Stomach (tissue), 9 donors: ENCODE measurements around the gene TFF2. TPM values are rescaled to one million over a fixed set of nuclear protein-coding genes. Genes with fewer than 3 reads are reported as not detected.

ENCODE experiments used
- DNase-seq, 2 donors: peaks; one replicate each; pipeline versions ENCODE4 v3.0.0 to v3.0.0-alpha.2; 2013 to 2019
- H3K27ac ChIP-seq, 5 donors: fragments of 200-600 bp in 4 of 5; sonication (generic) in 4 of 5; one replicate each; pipeline ENCODE4 v1.5.1; 2013 to 2019; ENCODE audit warnings: mild to moderate bottlenecking in 1 of 5, moderate library complexity in 1 of 5
- H3K27me3 ChIP-seq, 3 donors: fragments of 200-600 bp; sonication (generic); one replicate each; pipeline ENCODE4 v1.5.1; 2017 to 2019; ENCODE audit warnings: mixed run types in 1 of 3
- H3K36me3 ChIP-seq, 4 donors: fragments of 200-600 bp; sonication (generic); 1 replicate in 3 of 4; 2 replicates in 1 of 4; pipeline ENCODE4 v1.5.1; 2016 to 2019
- H3K4me1 ChIP-seq, 4 donors: fragments of 200-600 bp; sonication (generic); one replicate each; pipeline ENCODE4 v1.5.1; 2016 to 2019
- H3K4me3 ChIP-seq, 4 donors: fragments of 200-600 bp; sonication (generic) in 3 of 4; one replicate each; pipeline ENCODE4 v1.5.1; 2016 to 2019; ENCODE audit warnings: mild to moderate bottlenecking in 1 of 4
- H3K9me3 ChIP-seq, 4 donors: fragments of 200-600 bp; sonication (generic); one replicate each; pipeline ENCODE4 v1.5.1; 2016 to 2019
- CTCF ChIP-seq, 7 experiments: fragments of 450-650 bp in 4 of 7; fragments of 200-600 bp in 3 of 7; sonication (generic) in 3 of 7; IDR thresholded peaks; one replicate each; pipeline ENCODE4 v1.5.1; 2016 to 2019; ENCODE audit warnings: antibody characterized with exemption in 7 of 7, control low read depth in 2 of 7, mild to moderate bottlenecking in 1 of 7
- EP300 ChIP-seq: sonication (generic); formaldehyde crosslinking; IDR thresholded peaks from one replicate; pipeline ENCODE4 v1.6.1; 2017; ENCODE audit warnings: antibody characterized with exemption
- POLR2A ChIP-seq, 4 donors: fragments of 450-650 bp; IDR thresholded peaks; one replicate each; pipeline ENCODE4 v1.6.1; 2016; ENCODE audit warnings: antibody characterized with exemption in 4 of 4, control low read depth in 2 of 4, mild to moderate bottlenecking in 1 of 4, moderate library complexity in 1 of 4
- POLR2AphosphoS5 ChIP-seq, 3 donors: sonication (generic); formaldehyde crosslinking; IDR thresholded peaks; one replicate each; pipeline ENCODE4 v1.6.1; 2016; ENCODE audit warnings: antibody characterized with exemption in 3 of 3
- WGBS, 5 donors: extraction: QIAGEN DNeasy Blood & Tissue Kit in 3 of 5; methylation state at CpG; one replicate each; pipeline versions ENCODE4 v1.1.5 to v1.1.7; 2013 to 2018; 5-methylcytosine and 5-hydroxymethylcytosine counted together
- intact Hi-C: fragments of 100-400 bp; cut with DNase I; formaldehyde crosslinking; loops from one replicate; pipeline ENCODE4 v1.15.1; 2023; ENCODE audit warnings: low total_unique reads
- polyA plus RNA-seq, 3 donors: library from polyadenylated mRNA; stranded (reverse); fragments of 200-250 nt; gene quantifications; one replicate each; pipeline ENCODE4 v1.2.3, GENCODE V29; 2013
- total RNA-seq, 5 donors: library from RNA; depleted of rRNA; stranded (reverse); fragments of >200 nt; gene quantifications; one replicate each; pipeline versions ENCODE4 v1.1.0 to v1.2.3, GENCODE V29; 2014 to 2016
- donor health status: healthy with polysubstance abuse.
- donor health status: Bipolar disorder and iron deficiency.
- donor health status: healthy.

TFF2 gene
- total and polyA plus RNA-seq, 8 donors, result 2.3 to 2,979 (median 1,062) TPM

GRCh38 chr21:42306366-42307035 lies 44.3 kb downstream of the TFF2 start:
- intact Hi-C loops, result loop anchor here (10.0 kb wide), 1 partner anchor 138 kb away; no protein-coding TSS in a partner anchor
- Histone ChIP-seq H3K4me1 (peaks cover 8 to 19% (median 12%) of the 10 kb centered on the region in 4 donors), H3K27me3 (peaks cover 0 to 56% (median 10%) of the 10 kb centered on the region in 3 donors), H3K27ac (no peak overlapping the region), H3K9me3 (no peaks in the 10 kb centered on the region), H3K4me3 (no peak overlapping the region), H3K36me3 (no peaks in the 10 kb centered on the region)
- TF ChIP-seq POLR2A (IDR thresholded peaks at IDR 0.05) (no peak), EP300 (no peak)
- WGBS, 5 donors, result 72 to 78% (median 74%) methylated on average over 17 of the region's 17 CpGs
- peak in 1 of 2 donors; percentile 8 for DNase-seq

- Histone ChIP-seq H3K4me3 (no peak overlapping the region), H3K27me3 (peaks cover 0 to 56% (median 10%) of the 10 kb centered on the region in 3 donors), H3K36me3 (no peaks in the 10 kb centered on the region), H3K4me1 (peaks cover 8 to 19% (median 12%) of the 10 kb centered on the region in 4 donors), H3K9me3 (no peaks in the 10 kb centered on the region), H3K27ac (no peak overlapping the region)
- WGBS, 5 donors, result 93 to 96% (median 95%) methylated on average over 28 to 33 of the region's 33 CpGs
- no peak for DNase-seq
- TF ChIP-seq EP300, result no peak
- no peak for TF ChIP-seq POLR2AphosphoS5 (IDR thresholded peaks at IDR 0.05)
- TF ChIP-seq POLR2A (IDR thresholded peaks at IDR 0.05), result no peak
- TF ChIP-seq CTCF (IDR thresholded peaks at IDR 0.05), result no peak
- intact Hi-C loops, result loop anchor here (10.0 kb wide), 1 partner anchor 139 kb away; no protein-coding TSS in a partner anchor
Observed at GRCh38 chr21:42305707-42306147, 45.1 kb downstream of the TFF2 start.

GRCh38 chr21:42304556-42305454 lies 46.0 kb downstream of the TFF2 start:
- intact Hi-C loops, result loop anchor here (10.0 kb wide), 1 partner anchor 140 kb away; no protein-coding TSS in a partner anchor
- TF ChIP-seq POLR2A (IDR thresholded peaks at IDR 0.05), result no peak
- TF ChIP-seq EP300, result no peak
- no peak for TF ChIP-seq CTCF (IDR thresholded peaks at IDR 0.05)
- no peak for TF ChIP-seq POLR2AphosphoS5 (IDR thresholded peaks at IDR 0.05)
- no peak for DNase-seq
- Histone ChIP-seq H3K4me3 (no peak overlapping the region), H3K4me1 (peaks cover 4 to 14% (median 5%) of the 10 kb centered on the region in 4 donors), H3K27ac (no peak overlapping the region), H3K27me3 (peaks cover 0 to 52% (median 10%) of the 10 kb centered on the region in 3 donors), H3K9me3 (no peaks in the 10 kb centered on the region), H3K36me3 (no peaks in the 10 kb centered on the region)
- WGBS, 5 donors, result 70 to 79% (median 76%) methylated on average over 20 to 22 of the region's 22 CpGs

GRCh38 chr21:42303443-42303842 lies 47.4 kb downstream of the TFF2 start:
- Histone ChIP-seq H3K36me3 (no peaks in the 10 kb centered on the region), H3K27ac (no peak overlapping the region), H3K4me3 (no peak overlapping the region), H3K4me1 (peaks cover 0 to 4% (median 0%) of the 10 kb centered on the region in 4 donors), H3K27me3 (peaks cover 0 to 39% (median 6%) of the 10 kb centered on the region in 3 donors), H3K9me3 (no peaks in the 10 kb centered on the region)
- intact Hi-C loops, result loop anchor here (10.0 kb wide), 1 partner anchor 141 kb away; no protein-coding TSS in a partner anchor
- WGBS, 5 donors, result 69 to 83% (median 74%) methylated on average over 3 of the region's 3 CpGs
- DNase-seq, result no peak
- TF ChIP-seq POLR2AphosphoS5 (IDR thresholded peaks at IDR 0.05) (no peak), POLR2A (IDR thresholded peaks at IDR 0.05) (no peak), EP300 (no peak), CTCF (IDR thresholded peaks at IDR 0.05) (no peak)
